ENCODE data around the gene ENOX1.

GRCh38 chr13:43180837-43181236 lies 605.9 kb downstream of the ENOX1 start:
- TF ChIP-seq, protein P1, sequence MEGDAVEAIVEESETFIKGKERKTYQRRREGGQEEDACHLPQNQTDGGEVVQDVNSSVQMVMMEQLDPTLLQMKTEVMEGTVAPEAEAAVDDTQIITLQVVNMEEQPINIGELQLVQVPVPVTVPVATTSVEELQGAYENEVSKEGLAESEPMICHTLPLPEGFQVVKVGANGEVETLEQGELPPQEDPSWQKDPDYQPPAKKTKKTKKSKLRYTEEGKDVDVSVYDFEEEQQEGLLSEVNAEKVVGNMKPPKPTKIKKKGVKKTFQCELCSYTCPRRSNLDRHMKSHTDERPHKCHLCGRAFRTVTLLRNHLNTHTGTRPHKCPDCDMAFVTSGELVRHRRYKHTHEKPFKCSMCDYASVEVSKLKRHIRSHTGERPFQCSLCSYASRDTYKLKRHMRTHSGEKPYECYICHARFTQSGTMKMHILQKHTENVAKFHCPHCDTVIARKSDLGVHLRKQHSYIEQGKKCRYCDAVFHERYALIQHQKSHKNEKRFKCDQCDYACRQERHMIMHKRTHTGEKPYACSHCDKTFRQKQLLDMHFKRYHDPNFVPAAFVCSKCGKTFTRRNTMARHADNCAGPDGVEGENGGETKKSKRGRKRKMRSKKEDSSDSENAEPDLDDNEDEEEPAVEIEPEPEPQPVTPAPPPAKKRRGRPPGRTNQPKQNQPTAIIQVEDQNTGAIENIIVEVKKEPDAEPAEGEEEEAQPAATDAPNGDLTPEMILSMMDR (IDR thresholded peaks at IDR 0.05; ENCODE audit: low read depth, low read length): no peak
- TF ChIP-seq EZH2phosphoT487 (IDR thresholded peaks at IDR 0.05; ENCODE audit: low read depth): no peak
